Fibroblast of peridontal ligament (primary cell): ENCODE measurements around the gene PAX9.

Experiments
- DNase-seq: peaks from one replicate; pipeline ENCODE4 v3.0.0-alpha.2; 2010; ENCODE audit errors: extremely low read depth

PAX9 gene

DNA sequence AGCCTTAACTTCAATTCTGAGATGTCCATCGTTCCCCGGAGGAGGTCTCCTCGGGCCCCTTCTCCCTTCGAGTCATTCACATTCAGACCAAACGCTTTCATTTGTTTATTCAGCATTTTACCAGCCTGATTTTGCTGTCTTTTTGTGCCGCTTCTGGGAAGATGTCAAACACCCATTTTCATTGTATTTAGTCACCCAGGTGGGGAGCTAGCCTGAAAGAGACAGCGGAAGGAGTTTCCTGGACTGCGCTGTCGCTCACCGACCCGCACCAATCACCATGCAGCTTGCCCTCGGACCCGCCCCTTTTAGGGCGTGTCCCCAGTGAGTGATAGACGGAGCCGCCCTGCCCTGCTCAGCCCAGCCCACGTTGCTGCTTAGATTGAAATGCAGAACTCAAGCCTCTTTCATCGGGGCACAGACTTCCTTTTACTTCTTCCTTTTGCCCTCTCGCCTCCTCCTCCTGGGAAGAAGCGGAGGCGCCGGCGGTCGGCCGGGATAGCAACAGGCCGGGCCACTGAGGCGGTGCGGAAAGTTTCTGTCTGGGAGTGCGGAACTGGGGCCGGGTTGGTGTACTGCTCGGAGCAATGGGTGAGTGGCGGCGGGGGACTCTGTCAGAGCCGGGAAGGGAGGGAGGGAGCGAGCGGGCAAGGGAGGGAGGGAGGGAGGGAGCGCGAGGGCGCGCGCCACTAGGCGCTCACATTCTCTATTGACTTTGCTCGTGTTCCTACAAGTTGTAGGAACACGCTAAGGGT lies at the start of gene PAX9:
PAX9 (plus strand) TSS at position 355 of the 752 bp plus-strand sequence; CDS start at position 585, 230 bp downstream.
- DNase-seq: peak; percentile 96

DNA sequence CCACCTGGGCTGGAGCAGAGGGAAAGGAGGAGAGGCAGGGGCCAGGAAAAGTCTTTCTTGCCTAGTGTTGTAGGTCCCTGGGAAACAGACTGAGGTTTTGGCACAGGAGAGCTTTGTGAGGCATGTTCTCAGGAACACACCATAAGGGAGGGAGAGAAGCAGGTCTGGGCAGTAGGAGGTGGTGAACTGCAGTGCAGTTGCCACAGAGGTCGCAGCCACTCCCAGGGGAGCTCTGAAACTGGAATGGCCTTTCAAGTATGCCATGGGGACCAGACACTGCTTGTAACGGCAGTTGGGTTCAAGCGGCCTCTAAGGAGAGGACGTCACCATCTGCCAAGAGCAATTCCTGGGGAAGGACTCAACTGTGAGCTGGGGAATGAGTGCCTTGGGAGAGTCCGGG lies 43.8 kb upstream of the PAX9 start:
- DNase-seq: no peak

DNA sequence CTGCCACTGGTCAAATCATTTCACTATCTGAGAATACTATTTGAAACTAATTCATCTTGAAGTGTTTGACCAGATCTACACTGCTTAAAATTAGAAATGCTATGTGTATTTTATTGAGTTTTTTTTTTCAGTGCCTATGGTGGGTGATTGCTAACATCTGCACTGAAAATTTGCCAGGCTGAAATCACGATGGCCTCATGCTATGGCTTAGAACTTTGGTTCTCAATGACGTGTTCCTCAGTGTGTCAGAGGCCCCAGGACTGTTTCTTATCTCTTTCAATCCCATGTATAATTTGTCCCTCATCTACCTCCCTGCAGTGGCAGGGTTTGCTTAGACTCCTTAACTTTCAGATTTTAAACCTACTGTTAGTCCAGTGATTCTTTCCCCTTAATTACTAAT lies 43.0 kb upstream of the PAX9 start:
- peak; percentile 58 for DNase-seq

DNA sequence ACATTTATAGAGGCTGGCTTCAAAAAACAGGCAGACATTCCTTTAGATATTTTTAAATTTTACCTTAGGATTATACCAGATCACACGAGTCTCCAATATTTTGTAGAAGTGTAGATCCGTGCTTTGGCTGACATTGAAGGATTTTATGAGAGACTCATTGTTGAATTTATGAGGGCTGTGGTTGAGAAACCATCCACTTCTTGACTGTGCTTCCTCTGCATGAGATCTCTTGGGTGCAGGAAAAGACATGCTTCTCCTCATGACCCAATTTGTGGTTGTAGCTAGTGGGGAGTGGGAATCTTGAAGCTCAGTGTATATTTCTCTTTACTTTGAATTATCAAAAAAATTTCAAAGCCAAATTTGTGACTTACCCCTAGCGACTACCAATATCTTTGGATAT lies 42.5 kb upstream of the PAX9 start:
- no peak for DNase-seq

DNA sequence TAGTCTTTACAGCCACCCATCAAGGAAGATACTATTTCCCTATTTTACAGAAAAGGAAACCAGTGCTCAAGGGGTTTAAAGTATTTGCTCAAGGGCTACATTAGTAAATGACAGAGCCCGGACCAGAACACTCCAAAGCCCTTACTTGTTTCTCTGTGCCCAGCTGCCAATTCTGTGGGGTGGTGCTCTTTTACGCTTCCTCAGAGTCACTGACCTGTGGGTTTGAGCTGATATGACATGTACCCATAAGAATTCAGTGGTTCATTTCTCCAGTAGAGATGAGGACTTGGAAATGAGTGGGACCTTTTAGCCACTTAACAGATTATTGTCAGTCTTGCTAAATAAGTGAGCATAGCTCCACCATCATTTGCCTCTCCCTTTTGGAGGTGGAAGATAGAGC lies 41.8 kb upstream of the PAX9 start:
- DNase-seq: peak; percentile 21

DNA sequence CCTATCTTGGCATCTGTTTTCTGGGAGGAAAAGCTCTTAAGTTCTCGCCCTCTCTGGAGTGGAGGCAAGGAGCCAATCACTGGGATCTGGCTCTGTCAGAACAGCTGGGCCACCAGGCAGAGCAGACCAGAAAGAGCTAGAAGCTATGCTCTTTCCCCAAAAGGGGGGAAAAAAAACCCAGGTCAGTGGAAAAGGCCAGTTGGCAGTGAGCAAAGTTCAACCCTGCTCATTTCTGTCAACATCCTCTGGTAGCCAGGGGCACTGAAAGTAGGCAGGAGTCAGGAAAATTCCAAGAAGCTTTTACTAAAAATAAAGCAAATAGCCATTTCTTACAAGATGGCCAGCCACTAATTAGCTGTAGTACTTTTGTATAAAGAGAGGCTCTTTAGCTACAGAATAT lies 36.6 kb upstream of the PAX9 start:
- no peak for DNase-seq

DNA sequence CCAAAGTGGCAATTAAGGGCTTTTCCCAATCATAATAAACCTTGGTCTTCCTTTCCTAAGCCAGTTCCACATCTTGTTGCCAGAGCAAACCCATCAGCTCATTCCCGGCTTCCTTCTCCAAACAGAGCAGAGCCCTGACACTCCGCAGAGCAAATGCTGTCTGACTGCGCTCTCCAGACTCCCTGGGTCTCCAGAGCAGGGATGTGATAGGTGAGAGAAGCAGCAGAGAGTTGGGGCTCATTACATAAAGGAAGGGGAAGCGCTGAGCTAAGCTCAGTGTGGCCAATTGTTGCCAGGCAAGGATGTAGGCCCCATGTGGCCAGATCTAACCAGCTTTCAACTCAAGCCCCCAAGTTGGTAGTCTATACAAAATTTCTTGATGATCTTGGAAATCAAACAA lies 36.2 kb upstream of the PAX9 start:
- no peak for DNase-seq

DNA sequence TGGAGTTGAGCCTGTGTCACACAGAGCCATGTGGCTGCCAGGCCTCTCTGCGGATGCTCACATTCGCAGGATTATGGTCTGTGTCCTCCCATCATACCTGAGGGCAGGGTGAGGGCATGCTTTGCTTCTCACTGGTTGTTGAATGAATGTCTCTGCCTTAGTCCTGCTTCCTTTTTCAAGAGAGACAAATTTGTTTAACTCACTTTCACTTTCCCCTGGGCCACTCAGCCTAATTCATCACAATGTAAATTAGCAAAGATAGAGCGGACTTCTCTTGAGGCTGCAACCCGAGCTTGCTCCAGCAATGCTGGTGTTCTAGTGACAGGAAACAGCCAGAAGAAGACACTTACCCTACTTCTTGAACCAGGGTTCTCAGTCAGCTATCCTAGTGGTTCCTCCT lies 35.5 kb upstream of the PAX9 start:
- peak; percentile 32 for DNase-seq

DNA sequence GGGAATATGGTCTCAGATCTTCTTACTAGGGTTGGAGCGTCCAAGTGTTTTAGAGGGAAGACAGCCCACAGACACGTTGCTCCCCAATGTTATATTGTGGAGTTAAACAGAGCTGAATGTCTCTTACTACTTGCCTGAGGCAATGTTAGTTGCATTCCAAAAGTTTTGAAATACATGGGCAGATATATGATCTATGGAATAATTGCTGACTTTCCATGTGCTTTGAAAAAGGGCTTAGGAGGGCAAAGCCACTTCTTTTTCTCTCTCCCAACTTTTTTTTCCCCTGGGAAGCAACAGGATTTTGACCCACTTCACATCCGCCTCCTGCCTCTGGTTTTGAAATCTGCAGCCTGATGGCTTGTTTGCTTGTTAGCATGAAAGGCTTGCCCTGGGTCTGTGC lies 33.7 kb upstream of the PAX9 start:
- DNase-seq: no peak

DNA sequence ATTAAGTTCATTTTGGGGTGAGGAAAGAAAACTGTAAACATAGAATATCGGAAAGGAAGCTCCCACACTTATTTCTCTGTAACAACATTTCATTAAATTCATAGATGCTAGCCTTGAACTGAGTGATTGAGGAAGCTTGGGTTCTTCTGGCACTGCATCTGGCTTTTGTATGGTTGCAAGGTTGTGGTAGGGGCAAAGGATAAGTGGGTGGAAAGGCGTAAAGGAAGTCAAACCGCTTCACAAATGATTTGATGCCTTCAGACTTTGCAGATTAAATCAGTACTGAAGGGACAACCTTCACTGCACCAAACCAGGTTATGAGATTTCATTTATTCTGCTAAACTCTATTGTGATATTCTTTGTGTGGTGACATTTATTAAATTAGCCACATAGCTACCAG lies 28.1 kb upstream of the PAX9 start:
- DNase-seq: no peak

DNA sequence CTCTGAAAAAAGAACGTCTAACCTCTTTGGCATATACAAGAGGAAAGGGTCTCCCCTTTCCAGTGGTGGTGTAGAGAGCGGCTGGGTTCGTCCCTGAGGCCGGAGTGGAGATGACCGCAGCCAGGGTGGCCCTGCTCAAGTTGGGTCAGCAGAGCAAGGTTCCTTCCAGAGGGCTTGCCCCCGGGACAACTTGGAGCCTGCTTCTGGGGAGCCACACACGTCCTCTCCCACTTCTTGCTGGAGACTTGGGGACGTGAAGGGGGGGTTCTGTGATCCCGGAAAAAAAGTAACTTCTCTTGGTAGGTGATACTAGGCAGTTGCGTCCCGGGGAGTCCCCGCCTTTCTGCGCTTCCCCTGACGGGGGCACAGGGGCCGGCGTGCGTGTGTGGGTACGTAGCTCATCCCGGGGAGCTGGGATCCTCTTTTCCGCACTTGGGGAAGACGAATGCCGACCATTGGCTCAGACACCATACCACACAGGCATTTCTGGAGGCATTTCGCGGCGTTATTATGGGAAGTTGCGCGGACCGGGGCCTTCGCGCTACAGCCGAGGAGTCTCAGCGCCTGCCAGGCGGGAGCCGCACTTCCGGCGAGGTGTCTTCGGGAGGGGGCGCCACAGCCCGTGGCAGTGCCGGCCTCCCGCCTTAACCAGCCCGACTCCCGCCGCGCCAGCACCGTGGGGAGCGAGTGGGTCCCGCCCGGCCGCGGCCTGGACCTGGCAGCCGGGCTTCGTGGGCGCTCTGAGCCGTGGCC lies 14.8 kb upstream of the PAX9 start:
- DNase-seq: peak; percentile 12

DNA sequence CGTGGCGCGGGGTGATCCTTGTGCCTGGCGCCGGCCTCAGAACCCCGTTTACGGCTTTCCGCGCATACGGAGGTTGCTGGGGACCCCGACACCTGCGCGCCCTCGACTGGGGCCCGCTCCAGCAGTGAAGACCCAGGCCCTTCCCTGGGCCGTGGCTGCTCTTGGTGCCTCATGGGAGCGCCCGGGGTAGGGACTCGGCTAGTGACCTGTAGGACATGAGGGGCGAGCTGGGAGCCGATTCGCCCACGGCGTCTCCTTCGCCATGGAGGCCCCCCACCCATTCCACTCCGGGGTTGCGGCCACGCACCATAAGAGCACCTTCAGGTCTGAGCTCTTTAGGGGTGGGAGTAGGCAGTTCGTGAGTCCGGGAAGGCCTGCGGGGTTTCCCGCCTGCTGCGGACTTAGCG lies 14.2 kb upstream of the PAX9 start:
- DNase-seq: no peak

DNA sequence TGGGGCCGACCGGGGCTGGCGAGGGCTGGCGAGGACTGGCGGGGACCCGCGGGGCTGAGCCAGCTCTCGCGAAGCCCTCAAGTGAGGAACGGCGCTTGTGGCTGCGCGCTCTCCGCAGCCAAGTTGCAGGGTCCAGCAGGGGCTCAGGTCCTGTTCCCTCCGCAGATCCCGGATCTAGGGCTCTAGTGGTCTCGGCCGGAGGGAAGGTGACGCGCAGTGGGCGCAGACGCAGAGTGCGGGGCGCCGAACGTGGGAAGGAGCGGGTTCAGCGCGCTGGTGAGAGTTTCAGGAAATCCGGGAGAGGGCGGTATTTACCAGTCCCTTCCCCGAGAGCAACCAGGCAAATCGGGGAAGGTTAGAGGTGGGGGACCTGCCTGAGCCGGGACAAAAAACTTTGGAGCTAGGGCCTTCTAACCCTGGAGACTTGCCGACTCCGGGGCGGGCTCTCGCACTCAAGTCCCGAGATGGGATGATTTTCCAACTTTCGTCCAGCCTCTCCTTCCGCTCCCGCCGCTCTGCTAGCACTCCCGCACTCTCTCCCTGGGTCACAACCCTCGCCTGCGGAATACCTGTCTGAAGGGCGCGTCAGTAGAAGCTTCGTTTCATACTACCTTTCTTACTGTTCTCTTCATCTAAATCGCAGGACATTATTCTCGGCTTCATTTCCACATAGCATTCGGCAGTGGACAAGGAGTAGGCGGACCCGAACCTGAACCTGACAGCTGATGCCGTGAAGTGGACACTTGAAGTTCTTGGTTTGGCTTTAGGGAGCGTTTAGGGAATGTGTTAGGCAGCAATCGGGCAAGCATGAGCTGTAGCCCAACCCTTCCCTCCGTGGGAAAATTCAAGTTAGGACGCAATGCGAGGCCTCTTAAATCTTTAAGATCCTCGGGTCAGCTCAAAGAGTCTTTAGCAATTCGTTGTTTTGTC lies 13.6 kb upstream of the PAX9 start:
- peak; percentile 55 for DNase-seq

DNA sequence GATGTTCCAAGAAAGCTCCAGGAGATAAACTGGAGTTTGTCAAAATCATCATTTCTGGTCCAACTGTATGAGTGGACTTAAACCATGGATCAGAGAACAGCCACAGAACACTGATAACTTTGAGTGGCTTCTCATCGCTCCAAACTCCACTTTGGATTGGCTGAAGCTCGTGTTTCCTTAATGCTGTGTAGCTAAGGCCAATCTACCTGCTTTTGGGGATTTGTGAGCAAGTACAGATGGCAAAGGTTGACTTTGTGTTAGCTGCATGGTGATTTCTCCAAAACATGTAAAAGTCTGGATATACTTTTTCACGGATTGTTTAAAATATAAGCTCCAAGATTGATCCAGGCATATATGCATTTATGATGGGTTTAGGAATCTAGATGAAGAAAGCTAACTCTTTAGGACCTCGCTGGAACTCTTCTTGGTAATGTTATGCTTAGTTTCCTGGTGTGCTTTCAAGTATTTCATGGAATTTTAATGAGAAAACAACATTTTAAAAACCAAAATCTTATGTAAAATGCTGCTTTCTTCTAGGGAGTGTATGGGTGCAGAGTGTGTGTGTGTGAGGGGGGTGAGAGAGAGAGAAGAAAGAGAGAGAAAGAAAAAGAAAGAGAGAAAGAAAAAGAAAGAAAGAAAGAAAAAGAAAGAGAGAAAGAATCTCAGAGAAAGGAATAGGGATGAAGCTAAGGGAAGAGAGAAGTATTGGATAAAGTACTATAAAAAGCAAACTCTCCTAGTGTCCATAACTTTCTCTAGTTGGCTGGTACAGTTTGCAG lies 11.6 kb upstream of the PAX9 start:
- DNase-seq: no peak

DNA sequence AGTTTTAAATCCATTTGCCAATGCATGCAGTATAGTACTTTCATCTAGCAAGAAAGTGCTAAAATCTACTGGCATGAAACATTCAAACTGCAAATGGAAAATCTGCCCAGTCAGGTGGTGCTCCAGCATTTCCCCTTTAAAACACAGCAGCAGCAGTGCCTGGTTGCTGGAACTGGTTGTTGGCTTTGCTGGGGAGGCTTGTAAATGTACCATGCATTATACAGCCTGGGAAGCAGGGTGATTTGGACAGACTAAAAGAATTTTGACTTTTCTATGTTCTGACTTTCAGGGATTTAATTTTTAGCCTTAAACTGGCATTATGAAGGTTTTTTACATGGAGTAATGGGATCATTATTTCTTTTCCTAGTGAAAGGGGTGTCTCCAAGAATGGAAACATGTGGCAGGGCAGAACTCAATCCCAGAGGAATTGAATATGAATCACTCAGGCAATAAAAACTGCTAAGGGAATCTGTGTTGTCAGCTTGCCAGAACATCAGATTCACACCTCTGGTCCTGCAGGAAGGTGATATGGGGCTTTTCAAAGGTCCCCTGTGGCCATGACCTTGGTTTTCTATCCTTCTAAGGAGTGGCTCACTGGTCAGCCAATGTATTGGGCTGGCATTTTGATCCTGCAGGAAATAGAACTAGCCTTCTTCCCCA lies 9.0 kb upstream of the PAX9 start:
- no peak for DNase-seq

DNA sequence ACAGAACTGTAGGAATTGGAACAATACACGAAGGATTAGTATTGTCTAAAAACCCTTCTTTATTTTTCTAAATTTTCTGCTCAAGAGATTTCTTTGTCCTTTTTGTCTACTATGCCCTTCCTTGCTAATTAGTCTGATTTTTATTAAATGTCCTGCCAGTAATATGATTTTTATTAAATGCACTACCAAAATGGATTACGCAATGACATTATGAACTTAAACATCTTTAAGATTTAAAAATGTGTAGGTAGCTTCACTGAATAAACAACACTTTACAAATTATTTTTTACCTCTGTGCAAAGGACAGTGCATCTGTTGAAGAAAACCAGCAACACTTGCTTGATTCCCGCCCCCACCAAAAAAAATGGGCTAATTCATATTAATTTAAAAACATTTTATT lies 8.2 kb upstream of the PAX9 start:
- no peak for DNase-seq

DNA sequence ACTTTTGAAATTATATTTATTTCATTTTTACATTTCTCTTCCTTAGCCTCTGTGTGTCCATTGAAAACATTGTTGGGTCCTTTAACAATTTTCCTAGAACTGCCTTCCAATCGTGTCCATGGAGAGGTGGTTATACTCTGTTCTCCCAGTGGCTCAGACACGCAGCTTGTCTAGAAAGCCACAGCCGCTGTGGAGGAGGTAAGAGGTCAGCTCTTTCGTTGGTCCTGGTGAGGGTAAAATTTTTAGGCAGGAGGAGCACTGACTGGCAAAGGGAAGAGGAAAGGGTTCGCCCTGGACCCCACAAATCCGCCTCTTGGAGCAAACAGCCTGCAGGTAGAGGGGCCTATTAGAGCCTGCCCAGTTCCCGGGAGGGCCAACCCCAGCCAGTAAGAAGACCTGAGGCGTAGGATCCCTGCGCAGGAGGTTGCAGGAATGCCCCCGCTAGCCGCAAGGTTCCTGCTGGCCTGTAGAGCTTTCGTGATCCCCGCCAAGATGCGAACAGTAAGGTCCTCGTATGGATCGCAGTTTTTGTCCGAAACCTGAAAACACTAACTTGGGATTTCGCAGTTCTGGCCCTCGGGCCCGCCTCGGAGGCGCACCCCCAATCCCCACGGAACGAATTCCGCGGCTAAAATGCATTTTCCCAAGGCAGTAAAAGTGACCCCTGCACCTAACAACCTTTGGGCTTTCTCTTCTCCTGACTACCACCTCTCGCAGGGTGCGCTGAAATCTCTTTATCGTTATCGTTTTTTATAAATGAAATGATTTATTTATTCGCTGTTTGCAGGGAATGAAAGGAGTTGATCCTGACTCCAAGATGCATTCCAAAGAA lies 7.5 kb upstream of the PAX9 start:
- no peak for DNase-seq

DNA sequence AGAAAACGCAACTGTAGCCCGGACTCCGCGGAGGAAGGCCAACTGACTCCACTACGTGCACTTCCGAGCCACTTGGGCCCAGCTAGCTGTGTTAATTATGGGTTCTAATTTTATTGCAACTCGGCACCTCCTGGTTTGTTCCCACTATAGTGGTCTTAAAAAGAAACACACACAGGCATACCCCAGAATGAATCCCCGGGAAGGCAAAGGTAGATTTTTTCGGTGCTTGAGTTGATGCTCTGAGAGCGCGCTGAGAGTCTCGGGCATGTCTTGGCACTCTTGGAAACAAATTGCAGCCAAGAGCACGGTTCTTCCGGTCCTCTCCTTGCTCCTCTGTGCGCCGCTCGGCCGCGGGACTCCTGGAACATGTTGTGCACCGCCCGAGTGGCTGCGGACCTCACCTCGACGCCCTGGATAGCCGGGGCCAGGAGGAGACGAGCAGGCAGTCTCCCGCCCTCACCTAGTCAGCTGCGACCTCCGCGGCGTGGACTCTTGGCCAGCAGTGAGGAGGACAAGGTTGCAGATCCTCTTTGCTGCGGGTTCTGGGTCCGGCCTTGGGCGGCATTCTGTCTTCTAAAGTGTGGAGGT lies 6.8 kb upstream of the PAX9 start:
- no peak for DNase-seq

DNA sequence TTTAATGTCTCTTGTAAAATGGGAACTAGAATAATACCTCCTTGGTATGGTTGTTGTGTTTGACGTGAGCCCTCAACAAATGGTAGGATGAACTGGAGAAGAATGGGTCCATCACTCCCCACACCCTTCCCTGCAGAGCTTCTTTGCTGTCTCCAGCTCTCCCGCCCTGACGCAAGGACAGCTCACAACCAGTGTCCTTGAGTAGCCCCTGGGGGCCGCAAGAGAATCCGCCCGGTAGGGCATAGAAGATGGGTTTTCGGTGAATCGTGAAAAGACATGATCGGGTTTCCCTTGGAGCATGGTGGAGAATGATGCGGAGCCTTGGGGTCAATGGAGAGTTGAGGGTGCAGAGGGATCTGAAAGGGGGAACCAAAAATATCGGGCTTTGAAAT lies 6.1 kb upstream of the PAX9 start:
- no peak for DNase-seq
